ENCODE data around the gene PPAN. TPM values are rescaled to one million over a fixed set of nuclear protein-coding genes. Genes with fewer than 3 reads are reported as not detected.

PPAN gene
- total and polyA plus RNA-seq, 2 experiments from 2014 or later = 15.0 to 26.0 TPM

DNA sequence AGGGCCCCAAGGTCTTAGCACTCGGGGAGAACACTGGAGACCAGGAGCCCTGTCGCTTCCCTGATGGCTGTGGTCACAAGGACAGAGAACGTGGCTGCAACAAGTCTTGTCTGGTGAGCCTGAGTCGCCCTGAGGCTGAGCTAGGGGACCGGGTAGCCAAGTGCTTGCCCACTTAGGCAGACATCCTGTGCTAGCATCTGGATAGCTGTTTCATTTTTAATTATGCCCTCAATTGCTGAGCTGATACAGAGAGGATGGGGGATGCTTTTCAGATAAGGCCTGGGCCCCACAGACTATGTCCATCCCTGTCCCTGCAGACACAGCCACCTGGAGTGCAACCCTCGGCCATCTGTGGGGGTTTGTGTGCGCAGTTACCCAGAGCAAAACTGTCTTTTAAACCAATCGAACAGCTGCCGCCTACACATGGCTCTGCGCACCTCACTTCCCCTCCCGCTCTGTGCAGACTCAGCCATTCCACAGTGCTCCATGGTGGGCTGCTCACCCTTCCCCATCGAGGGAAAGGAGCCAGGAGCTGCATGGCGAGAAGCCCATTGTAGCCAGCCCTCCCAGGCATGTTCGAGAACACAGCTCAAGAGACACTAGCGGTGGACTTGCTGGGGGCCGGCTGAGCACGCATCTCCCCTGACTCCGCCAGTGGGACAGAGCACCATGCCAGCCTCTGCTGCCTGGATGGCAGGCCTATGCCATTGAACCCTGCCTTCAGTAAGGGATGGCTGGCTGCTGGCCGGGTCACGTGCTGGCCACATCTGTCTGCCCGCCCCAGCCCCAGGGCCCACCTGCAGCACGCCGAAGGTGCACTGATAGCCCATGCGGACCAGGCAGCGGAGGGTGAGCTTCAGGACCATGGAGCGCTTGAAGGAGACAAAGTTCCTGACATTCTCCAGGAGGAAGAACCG, 33.0 kb downstream of the PPAN start:
- Histone ChIP-seq H3K4me2 (no peak overlapping the region), H3K79me2 (no peaks in the 10 kb centered on the region), H3K27ac (no peak overlapping the region), H3K4me1 (ENCODE audit: insufficient read depth) (no peaks in the 10 kb centered on the region), H3K9me2 (replicated peaks; ENCODE audit: insufficient read depth) (no peaks in the 10 kb centered on the region), H3K27me3 (no peaks in the 10 kb centered on the region), H3K4me3 (no peak overlapping the region), H3K36me3 (replicated peaks; ENCODE audit: insufficient read depth, low read depth) (no peaks in the 10 kb centered on the region), H4K20me1 (ENCODE audit: insufficient read depth, poor library complexity, severe bottlenecking) (no peaks in the 10 kb centered on the region), H3K9me3 (ENCODE audit: low read depth) (no peaks in the 10 kb centered on the region), H2AFZ (no peak overlapping the region)
- WGBS (ENCODE audit: low lambda C conversion rate, missing lambda C conversion rate) = 95% methylated on average over 27 of the region's 27 CpGs
- DNase-seq (ENCODE audit: low spot score) = no peak
- no peak for TF ChIP-seq EZH2phosphoT487 (IDR thresholded peaks at IDR 0.05; ENCODE audit: low read depth, severe bottlenecking, unreplicated experiment)
- TF ChIP-seq EZH2 (IDR thresholded peaks at IDR 0.05; ENCODE audit: borderline replicate concordance) = no peak
- TF ChIP-seq CTCF (IDR thresholded peaks at IDR 0.05; ENCODE audit: poor library complexity) = no peak

GRCh38 chr19:10139952-10140351, 33.8 kb downstream of the PPAN start:
- Histone ChIP-seq H3K79me2 (no peaks in the 10 kb centered on the region), H3K9me3 (ENCODE audit: low read depth) (no peaks in the 10 kb centered on the region), H3K36me3 (replicated peaks; ENCODE audit: insufficient read depth, low read depth) (no peaks in the 10 kb centered on the region), H4K20me1 (ENCODE audit: insufficient read depth, poor library complexity, severe bottlenecking) (no peaks in the 10 kb centered on the region), H3K27ac (no peak overlapping the region), H3K4me1 (ENCODE audit: insufficient read depth) (no peaks in the 10 kb centered on the region), H3K4me2 (no peak overlapping the region), H3K9me2 (replicated peaks; ENCODE audit: insufficient read depth) (no peaks in the 10 kb centered on the region), H2AFZ (no peak overlapping the region), H3K4me3 (no peak overlapping the region), H3K27me3 (no peaks in the 10 kb centered on the region)
- 98% methylated on average over 23 of the region's 23 CpGs for WGBS (ENCODE audit: low lambda C conversion rate, missing lambda C conversion rate)
- DNase-seq (ENCODE audit: low spot score) = no peak
- no peak for TF ChIP-seq EZH2phosphoT487 (IDR thresholded peaks at IDR 0.05; ENCODE audit: low read depth, severe bottlenecking, unreplicated experiment)
- TF ChIP-seq EZH2 (IDR thresholded peaks at IDR 0.05; ENCODE audit: borderline replicate concordance) = no peak
- TF ChIP-seq CTCF (IDR thresholded peaks at IDR 0.05; ENCODE audit: poor library complexity) = no peak

- no peaks in the 10 kb centered on the region for H3K79me2 ChIP-seq
- no peak overlapping the region for H3K4me2 ChIP-seq
- DNase-seq (ENCODE audit: low spot score) = no peak
- 94% methylated on average over 13 of the region's 13 CpGs for WGBS (ENCODE audit: low lambda C conversion rate, missing lambda C conversion rate)
- H3K27me3 ChIP-seq = no peaks in the 10 kb centered on the region
- no peaks in the 10 kb centered on the region for H3K4me1 ChIP-seq (ENCODE audit: insufficient read depth)
- no peaks in the 10 kb centered on the region for H4K20me1 ChIP-seq (ENCODE audit: insufficient read depth, poor library complexity, severe bottlenecking)
- no peaks in the 10 kb centered on the region for H3K36me3 ChIP-seq (replicated peaks; ENCODE audit: insufficient read depth, low read depth)
- H3K27ac ChIP-seq = no peak overlapping the region
- H3K4me3 ChIP-seq = no peak overlapping the region
- no peak overlapping the region for H2AFZ ChIP-seq
- no peaks in the 10 kb centered on the region for H3K9me2 ChIP-seq (replicated peaks; ENCODE audit: insufficient read depth)
- no peak for TF ChIP-seq CTCF (IDR thresholded peaks at IDR 0.05; ENCODE audit: poor library complexity)
- TF ChIP-seq EZH2 (IDR thresholded peaks at IDR 0.05; ENCODE audit: borderline replicate concordance) = no peak
- TF ChIP-seq EZH2phosphoT487 (IDR thresholded peaks at IDR 0.05; ENCODE audit: low read depth, severe bottlenecking, unreplicated experiment) = no peak
- H3K9me3 ChIP-seq (ENCODE audit: low read depth) = no peaks in the 10 kb centered on the region
Measured at GRCh38 chr19:10141479-10141878, 35.3 kb downstream of the PPAN start.
